ENCODE results near the gene TNFAIP8. TPM values are rescaled to one million over a fixed set of nuclear protein-coding genes. Genes with fewer than 3 reads are reported as not detected.

Gene TNFAIP8
- total RNA-seq, 1 experiment from 2014 or later, result 7.3 TPM

DNA sequence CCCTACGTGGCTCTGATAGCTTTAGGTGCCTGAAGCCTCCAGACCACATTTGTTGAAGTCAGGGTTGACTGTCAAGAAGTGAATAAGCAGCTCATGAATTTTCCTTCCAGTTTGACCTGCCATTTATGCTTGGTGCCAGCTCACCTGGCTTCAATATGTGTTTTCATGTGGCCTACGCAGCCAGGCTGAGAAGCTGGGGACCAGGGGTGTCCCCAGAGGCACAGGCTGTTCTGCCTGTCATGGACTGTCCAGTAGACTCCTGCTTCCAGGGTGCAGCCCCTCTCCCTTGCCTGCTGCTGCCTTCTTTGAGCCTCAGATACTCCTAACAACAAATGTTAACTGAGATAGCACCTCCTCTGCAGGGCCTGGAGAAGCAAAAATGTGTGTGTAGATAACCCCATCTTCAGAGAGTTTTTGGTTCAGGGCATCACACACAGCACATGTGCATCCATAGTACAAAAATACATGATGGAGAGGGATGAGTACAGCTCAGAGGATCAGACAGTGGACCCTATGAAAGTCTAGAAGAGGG, 5.8 kb downstream of the TNFAIP8 start:
- peaks cover 2 to 7% (median 4%) of the 10 kb centered on the region in 3 experiments; a peak in 3 of 7 replicates for H3K36me3 Mint-ChIP-seq (ENCODE audit: insufficient read depth in 1 of 3, low read depth in 3 of 3)
- H3K27ac Mint-ChIP-seq, result no peak overlapping the region
- no peaks in the 10 kb centered on the region for H3K79me1 ChIP-seq (ENCODE audit: insufficient read depth, low read depth, low read length, poor library complexity, severe bottlenecking)
- WGBS (ENCODE audit: extremely low coverage, insufficient read length, low lambda C conversion rate), result no CpG with 5 or more reads among the region's 2 CpGs
- no peak overlapping the region for H4K5ac ChIP-seq (ENCODE audit: insufficient read length, low read depth, low read length)
- H2BK15ac ChIP-seq (ENCODE audit: low read depth, low read length), result no peak overlapping the region
- no peaks in the 10 kb centered on the region; a peak in 1 of 5 replicates for H3K9me3 Mint-ChIP-seq
- no peak for DNase-seq
- H4K8ac ChIP-seq (replicated peaks; ENCODE audit: insufficient read length, low read depth, low read length), result no peak overlapping the region
- no peak overlapping the region for H2BK12ac ChIP-seq (ENCODE audit: insufficient read length, low read depth, low read length)
- no peak overlapping the region for H3K4me2 ChIP-seq (ENCODE audit: insufficient read depth, insufficient read length, low read length)
- H3K4me1 Mint-ChIP-seq, result peaks cover 54 to 59% of the 10 kb centered on the region in 2 experiments
- H2BK20ac ChIP-seq (ENCODE audit: low read depth, low read length, poor library complexity, severe bottlenecking), result no peak overlapping the region
- H3K4me1 ChIP-seq (ENCODE audit: insufficient read depth, low read length), result peaks cover 11% of the 10 kb centered on the region; the same call in 1 of the 2 replicates
- no peak overlapping the region for H3K9ac ChIP-seq (ENCODE audit: extremely low read depth, insufficient read length, low read length)
- H2BK5ac ChIP-seq (ENCODE audit: insufficient read length, low read length), result no peak overlapping the region
- H3K27me3 Mint-ChIP-seq (ENCODE audit: low read depth), result peaks cover 12% of the 10 kb centered on the region
- H3K23me2 ChIP-seq (ENCODE audit: insufficient read length, low read depth, low read length, poor library complexity, severe bottlenecking), result no peaks in the 10 kb centered on the region
- no peak overlapping the region for H3K27ac ChIP-seq (ENCODE audit: insufficient read length, low read depth, low read length)
- no peak overlapping the region for H3K56ac ChIP-seq (ENCODE audit: insufficient read length, low read depth, low read length)
- no peaks in the 10 kb centered on the region for H4K20me1 ChIP-seq (ENCODE audit: control insufficient read depth, insufficient read depth, insufficient read length)
- no peak overlapping the region for H3T11ph ChIP-seq (ENCODE audit: low read length)
- H2AFZ ChIP-seq (ENCODE audit: low read length), result no peak overlapping the region
- no peak overlapping the region for H4K91ac ChIP-seq (ENCODE audit: insufficient read length, low read depth, low read length)
- H3K4me3 Mint-ChIP-seq, result no peak overlapping the region
- H3K4ac ChIP-seq (ENCODE audit: low read depth, low read length), result no peak overlapping the region
- no peaks in the 10 kb centered on the region for H3K27me3 ChIP-seq (ENCODE audit: insufficient read depth, low read length)
- TF ChIP-seq, protein P1, sequence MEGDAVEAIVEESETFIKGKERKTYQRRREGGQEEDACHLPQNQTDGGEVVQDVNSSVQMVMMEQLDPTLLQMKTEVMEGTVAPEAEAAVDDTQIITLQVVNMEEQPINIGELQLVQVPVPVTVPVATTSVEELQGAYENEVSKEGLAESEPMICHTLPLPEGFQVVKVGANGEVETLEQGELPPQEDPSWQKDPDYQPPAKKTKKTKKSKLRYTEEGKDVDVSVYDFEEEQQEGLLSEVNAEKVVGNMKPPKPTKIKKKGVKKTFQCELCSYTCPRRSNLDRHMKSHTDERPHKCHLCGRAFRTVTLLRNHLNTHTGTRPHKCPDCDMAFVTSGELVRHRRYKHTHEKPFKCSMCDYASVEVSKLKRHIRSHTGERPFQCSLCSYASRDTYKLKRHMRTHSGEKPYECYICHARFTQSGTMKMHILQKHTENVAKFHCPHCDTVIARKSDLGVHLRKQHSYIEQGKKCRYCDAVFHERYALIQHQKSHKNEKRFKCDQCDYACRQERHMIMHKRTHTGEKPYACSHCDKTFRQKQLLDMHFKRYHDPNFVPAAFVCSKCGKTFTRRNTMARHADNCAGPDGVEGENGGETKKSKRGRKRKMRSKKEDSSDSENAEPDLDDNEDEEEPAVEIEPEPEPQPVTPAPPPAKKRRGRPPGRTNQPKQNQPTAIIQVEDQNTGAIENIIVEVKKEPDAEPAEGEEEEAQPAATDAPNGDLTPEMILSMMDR (conservative IDR thresholded peaks at IDR 0.05), result no peak
- no peaks in the 10 kb centered on the region for H3K9me3 ChIP-seq (ENCODE audit: control insufficient read depth, low read depth, low read length)
- no peak overlapping the region for H3K23ac ChIP-seq (ENCODE audit: insufficient read length, low read depth, low read length)
- no peaks in the 10 kb centered on the region for H3K79me2 ChIP-seq (ENCODE audit: insufficient read depth, low read length)
- H2BK120ac ChIP-seq (ENCODE audit: low read depth, low read length, poor library complexity, severe bottlenecking), result no peak overlapping the region
- no peak overlapping the region for H3K18ac ChIP-seq (ENCODE audit: insufficient read length, low read depth, low read length)
- no peak overlapping the region for H3K14ac ChIP-seq (ENCODE audit: insufficient read depth, low read length)
- no peak overlapping the region for H2AK5ac ChIP-seq (ENCODE audit: insufficient read length, low read length)

Data from H9 (cell line).